HG03342 (cell line): ENCODE measurements around the gene CACNB2.

Source experiments
- ATAC-seq: cut with Tn5 transposase; IDR thresholded peaks from one replicate; pipeline ENCODE4 v1.9.1; 2021; ENCODE audit warnings: mild to moderate bottlenecking, moderate library complexity; ENCODE audit not compliant: unreplicated experiment

The CACNB2 gene

DNA sequence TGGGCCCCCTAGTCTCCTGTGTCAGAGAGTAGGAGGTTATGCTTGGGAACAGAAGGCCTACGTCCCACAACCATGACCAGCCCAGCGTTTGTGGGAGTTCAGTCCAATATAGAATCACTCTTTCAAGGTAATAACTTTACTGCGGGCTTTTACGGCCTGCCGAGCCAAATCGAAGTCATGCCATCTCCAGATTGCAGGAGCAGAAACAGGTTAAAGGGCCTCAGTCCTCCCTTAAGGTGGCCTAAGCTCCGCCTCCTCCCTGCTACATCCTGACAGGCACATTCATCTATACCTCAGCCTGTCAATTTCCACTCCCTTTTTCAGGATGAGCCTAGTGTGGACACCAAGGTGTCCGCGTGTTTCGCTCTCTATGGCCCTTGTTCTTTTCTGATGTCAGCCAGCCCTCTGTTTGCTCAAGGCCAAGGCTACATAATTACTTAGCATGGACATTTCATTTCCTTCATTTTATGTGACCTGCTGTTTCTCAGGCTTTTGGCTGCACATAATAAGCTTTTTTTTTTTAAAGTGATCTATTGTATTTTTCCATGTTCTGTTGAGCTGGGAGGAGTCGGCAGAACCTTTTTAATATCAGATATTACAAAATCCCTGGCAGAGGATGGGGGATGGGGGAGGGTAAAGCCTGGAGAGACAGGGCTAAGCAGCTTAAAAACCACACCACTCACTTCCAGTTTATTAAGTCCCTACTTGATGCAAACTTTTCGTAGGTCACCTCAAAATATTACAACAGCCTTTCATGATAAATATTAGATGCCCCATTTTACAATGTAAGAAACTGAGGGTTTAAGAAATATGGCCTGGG lies 84.6 kb downstream of the CACNB2 start:
- ATAC-seq = no peak

GRCh38 chr10:18226336-18226735 lies 86.1 kb downstream of the CACNB2 start:
- no peak for ATAC-seq

DNA sequence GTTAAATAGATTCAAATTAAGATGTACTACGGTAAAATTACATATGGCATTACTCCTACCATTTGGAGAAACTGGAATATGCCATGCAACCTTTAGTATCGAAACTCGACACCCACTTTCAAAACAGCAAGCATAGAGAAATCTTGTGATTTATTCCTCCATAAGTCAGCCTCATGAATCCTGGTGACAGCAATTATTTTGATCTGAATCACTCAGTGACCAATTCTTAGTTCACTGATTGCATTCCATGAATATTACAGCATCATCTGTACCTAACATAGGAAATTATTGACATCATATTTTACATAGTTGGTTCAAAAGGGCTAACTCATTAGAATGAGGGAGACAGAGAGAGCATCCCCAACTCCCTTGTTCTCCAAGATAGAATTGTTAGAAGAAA lies 89.6 kb downstream of the CACNB2 start:
- ATAC-seq = no peak

DNA sequence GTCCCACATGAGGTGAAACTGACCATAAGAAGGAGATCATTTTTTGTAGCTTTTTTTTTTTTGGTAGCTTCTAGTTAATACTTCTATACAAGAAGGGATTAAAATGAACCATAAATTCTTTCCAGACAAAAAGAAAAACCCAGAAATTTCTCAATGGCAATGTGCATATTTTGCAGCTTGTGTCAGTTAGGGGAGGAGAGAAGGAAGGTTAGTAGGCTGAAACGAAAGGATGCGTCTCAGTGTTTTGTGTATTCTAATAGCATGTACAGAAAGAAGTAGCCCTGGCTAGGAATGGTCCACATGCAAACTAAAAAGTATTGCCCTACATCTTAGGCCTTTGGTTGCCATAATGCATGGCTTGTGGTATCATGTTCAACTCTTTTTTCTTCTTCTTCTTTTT lies 90.6 kb downstream of the CACNB2 start:
- no peak for ATAC-seq

- no peak for ATAC-seq
Measured at GRCh38 chr10:18231480-18231879, 91.3 kb downstream of the CACNB2 start.

DNA sequence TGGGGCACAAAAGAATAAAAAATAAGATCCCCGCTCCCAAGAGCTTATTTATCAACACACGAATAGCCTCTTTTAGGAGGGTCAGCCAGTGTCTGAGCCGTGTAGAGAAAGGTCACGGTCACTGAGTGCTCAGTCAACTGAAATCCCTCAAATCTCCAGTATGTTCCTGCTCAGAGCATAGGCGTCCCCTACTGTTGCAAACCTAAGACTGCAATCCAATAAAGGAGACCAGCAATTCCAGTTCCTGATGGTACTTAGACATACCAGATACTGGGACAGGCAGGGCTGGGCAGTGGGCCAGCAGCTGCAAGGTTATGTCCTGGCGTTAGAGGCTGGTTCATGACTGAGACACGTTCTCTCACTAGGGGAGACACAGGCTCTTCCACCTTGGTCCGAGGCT lies 93.6 kb downstream of the CACNB2 start:
- no peak for ATAC-seq

- ATAC-seq = no peak
Measured at GRCh38 chr10:18235477-18235876, 95.3 kb downstream of the CACNB2 start.

- no peak for ATAC-seq
Measured at GRCh38 chr10:18236756-18237155, 96.5 kb downstream of the CACNB2 start.

GRCh38 chr10:18238870-18239485 lies 98.8 kb downstream of the CACNB2 start:
- no peak for ATAC-seq

- ATAC-seq = no peak
Measured at GRCh38 chr10:18240185-18240882, 100.1 kb downstream of the CACNB2 start.

GRCh38 chr10:18246967-18247366 lies 106.7 kb downstream of the CACNB2 start:
- ATAC-seq = no peak

DNA sequence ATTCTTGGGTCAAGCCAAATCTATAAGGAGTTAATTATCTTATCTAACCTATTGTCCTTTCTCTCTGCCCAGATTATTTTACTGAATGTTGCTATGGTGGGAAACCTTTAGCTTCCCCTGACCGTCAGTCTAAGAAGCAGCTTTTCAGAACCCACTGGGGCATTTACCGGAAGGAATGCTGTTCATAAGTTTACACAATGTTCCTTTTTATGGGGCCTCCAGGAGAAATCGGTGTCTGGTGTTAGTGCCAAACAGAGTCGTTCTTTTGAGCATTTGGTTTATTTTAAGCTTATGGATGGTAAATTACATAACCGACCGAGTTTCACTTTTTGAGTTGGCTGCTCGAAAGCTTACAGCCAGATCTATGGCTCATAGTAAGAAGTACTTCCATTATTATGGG lies 111.9 kb downstream of the CACNB2 start:
- ATAC-seq = no peak

- ATAC-seq = no peak
Measured at GRCh38 chr10:18254086-18254485, 113.9 kb downstream of the CACNB2 start.

DNA sequence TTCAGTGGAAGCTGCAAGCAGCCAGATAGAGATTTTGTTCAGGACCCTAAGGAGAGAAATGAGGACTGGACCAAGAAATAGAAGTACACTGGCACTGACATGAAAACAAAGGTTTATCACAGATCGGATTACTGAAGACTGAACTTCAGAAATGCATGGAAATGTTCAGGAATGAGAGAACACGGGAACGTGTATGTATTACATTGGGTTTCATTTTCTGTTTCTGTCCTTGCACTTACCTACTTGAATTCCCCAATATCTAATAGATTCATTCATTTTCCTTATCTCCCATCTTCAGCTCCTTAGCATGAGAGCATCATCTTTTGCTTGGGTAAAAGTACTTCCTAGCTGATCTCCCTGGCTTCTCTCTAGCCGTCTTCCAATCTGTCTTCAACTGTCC lies 114.5 kb downstream of the CACNB2 start:
- no peak for ATAC-seq

DNA sequence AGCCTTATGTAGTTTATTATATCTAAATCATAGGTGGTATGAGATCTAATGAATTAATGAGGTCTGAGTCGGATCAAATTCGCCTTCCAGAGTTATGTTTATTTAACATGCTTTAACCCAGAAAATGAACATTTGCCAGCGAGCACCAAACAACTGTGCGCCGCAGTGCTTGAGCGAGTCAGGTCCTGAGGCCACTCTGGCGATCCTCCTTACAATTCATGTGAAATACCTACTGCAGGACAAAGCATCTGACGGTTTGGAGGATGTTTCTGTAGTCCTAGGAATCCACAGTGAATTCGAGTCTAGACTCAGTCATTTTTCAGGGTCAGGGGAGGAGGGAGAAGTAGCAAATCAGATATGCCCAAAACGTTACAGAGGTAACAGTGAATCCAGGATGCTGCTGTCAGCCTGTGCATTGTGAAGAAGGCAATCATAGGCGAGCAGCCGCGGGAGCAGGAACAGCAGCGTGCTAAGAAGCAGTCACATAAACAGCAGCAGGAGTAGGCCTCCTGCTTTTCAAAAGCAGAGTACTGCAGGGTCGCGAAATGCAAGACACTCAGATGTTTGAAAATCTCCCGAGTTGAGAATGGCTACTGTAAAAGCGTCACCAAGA lies 120.2 kb downstream of the CACNB2 start:
- no peak for ATAC-seq

- ATAC-seq = no peak
Measured at GRCh38 chr10:18261063-18261610, 120.9 kb downstream of the CACNB2 start.

- ATAC-seq = no peak
Measured at GRCh38 chr10:18261768-18262231, 121.6 kb downstream of the CACNB2 start.

DNA sequence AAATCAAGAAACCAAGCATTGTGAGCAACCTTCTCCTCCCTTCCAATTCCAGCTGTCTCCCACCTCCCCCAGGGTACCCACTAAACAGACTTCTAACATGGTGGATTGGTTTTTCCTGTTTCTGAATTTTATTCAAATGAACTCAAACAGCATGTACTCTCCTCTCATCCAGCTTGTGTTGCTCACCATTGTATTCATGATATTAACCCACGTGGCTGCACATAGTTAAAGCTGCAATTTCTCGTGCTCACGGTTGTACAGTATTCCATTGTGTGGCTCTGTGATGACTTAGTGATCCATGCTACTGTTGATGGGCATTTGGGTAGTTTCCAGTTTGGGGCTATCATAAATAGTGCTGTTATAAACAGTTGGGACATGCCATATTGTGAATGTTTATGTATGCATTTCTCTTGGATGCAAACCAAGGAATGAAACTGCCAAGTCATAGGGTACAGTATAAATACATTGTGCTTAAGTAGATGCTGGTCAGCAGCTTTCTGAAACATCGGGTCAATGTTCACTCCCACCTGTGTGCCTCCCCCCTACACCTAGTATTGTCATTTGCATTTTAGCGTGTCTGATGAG lies 124.3 kb downstream of the CACNB2 start:
- ATAC-seq = no peak

DNA sequence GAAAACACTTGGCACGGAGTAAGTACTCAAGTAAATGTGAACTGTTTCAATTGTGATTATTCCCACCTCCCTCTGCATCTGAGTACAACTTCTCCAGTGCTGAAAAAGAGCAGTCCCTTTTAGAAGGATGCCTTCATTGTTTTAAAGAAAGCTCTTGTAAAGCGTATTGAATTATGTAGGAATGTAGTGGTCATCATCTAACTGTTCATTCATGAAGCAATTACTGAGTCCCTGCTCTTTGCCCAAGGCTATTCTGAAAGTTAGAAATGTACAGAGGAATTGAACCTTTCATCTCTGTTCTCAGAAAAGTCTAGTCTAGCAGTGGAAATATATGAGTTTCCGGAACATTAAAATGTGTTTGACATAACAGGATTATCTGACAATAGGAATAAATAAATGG lies 127.8 kb downstream of the CACNB2 start:
- no peak for ATAC-seq

- ATAC-seq = no peak
Measured at GRCh38 chr10:18271491-18271890, 131.3 kb downstream of the CACNB2 start.

DNA sequence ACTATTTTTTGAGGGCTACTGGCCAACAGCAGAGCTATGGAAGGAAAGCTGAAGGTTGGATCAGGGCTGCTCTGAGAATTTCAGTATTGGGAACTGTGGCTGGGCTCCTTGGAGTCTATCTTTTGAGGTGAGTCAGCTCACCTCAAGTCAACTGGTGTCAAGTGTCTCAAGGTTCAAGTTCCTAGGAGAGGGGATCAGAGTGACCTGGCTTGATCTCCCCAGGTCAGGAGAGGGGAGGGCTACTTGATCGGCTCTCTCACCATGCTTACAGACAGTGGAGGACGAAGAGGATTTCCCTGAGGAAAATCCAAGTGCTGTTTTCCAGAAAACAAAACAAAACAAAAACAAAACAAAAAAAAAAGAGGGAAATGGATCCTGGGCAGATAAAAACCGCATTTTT lies 132.8 kb downstream of the CACNB2 start:
- no peak for ATAC-seq
